Measurements from ENCODE around the gene EPN2.

The EPN2 gene

DNA sequence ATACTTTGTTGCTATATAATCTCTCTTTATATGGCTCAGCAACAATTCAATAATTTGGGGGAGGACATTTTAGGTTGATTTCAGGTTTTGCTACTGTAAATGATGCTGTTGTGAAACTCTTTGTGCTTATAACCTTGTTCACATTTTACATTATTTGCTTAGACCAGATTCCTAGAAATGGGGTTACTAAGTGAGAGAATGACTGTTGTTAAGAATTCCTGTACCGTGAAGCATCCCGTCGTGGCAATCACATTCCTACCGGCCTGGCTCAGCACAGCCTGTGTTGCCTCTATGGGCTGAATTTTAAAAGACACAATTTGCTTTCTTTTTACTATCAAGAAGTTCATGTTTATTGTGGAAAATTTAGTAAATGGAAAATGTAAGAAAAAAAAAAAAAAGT is 94.0 kb downstream of the EPN2 start:
- H3K4me3 ChIP-seq = no peak overlapping the region
- no peak for DNase-seq (ENCODE audit: low spot score)
- TF ChIP-seq, protein P1, sequence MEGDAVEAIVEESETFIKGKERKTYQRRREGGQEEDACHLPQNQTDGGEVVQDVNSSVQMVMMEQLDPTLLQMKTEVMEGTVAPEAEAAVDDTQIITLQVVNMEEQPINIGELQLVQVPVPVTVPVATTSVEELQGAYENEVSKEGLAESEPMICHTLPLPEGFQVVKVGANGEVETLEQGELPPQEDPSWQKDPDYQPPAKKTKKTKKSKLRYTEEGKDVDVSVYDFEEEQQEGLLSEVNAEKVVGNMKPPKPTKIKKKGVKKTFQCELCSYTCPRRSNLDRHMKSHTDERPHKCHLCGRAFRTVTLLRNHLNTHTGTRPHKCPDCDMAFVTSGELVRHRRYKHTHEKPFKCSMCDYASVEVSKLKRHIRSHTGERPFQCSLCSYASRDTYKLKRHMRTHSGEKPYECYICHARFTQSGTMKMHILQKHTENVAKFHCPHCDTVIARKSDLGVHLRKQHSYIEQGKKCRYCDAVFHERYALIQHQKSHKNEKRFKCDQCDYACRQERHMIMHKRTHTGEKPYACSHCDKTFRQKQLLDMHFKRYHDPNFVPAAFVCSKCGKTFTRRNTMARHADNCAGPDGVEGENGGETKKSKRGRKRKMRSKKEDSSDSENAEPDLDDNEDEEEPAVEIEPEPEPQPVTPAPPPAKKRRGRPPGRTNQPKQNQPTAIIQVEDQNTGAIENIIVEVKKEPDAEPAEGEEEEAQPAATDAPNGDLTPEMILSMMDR (IDR thresholded peaks at IDR 0.05) = no peak
- no peak overlapping the region for H3K27ac ChIP-seq

- no peak for DNase-seq (ENCODE audit: low spot score)
- no peak overlapping the region for H3K4me3 ChIP-seq
- H3K27ac ChIP-seq = no peak overlapping the region
- TF ChIP-seq, protein P1 (IDR thresholded peaks at IDR 0.05) = no peak
Measured at GRCh38 chr17:19331543-19332245, 94.5 kb downstream of the EPN2 start.

- TF ChIP-seq, protein P1 (IDR thresholded peaks at IDR 0.05) = no peak
- Histone ChIP-seq H3K27ac (no peak overlapping the region), H3K4me3 (no peak overlapping the region)
- no peak for DNase-seq (ENCODE audit: low spot score)
Measured at GRCh38 chr17:19332371-19333131, 95.4 kb downstream of the EPN2 start.

DNA sequence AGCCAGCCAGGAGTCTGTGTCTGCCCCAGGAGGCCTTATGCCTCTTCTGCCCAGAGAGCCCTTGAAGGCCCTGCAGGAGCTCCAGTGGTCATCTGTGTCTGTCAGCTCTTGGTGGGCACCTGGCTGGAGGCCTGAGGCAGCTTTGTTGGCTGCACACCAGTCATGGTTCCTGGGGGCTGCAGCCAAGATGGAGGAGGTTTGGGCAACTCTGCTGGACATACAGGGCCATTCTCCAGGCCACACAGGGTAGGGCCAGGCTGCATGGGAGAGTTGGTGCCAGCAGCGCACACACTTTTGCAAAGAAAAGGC is 95.9 kb downstream of the EPN2 start:
- Histone ChIP-seq H3K27ac (no peak overlapping the region), H3K4me3 (no peak overlapping the region)
- DNase-seq (ENCODE audit: low spot score) = no peak
- TF ChIP-seq, protein P1 (IDR thresholded peaks at IDR 0.05) = no peak

- TF ChIP-seq, protein P1 (IDR thresholded peaks at IDR 0.05) = no peak
- H3K27ac ChIP-seq = no peak overlapping the region
- no peak overlapping the region for H3K4me3 ChIP-seq
- no peak for DNase-seq (ENCODE audit: low spot score)
Measured at GRCh38 chr17:19333736-19334290, 96.6 kb downstream of the EPN2 start.

GRCh38 chr17:19334331-19334730 is 97.2 kb downstream of the EPN2 start:
- TF ChIP-seq, protein P1 (IDR thresholded peaks at IDR 0.05) = no peak
- Histone ChIP-seq H3K4me3 (no peak overlapping the region), H3K27ac (no peak overlapping the region)
- no peak for DNase-seq (ENCODE audit: low spot score)
